NCI-H1417 treated with DMSO at 0.1 percent for 48 hours (cell line): ENCODE measurements around the gene IRF2.

Source experiments
- DNase-seq: peaks from one replicate; lab custom pipeline; 2025; lab: John Stamatoyannopoulos, UW

IRF2 gene

DNA sequence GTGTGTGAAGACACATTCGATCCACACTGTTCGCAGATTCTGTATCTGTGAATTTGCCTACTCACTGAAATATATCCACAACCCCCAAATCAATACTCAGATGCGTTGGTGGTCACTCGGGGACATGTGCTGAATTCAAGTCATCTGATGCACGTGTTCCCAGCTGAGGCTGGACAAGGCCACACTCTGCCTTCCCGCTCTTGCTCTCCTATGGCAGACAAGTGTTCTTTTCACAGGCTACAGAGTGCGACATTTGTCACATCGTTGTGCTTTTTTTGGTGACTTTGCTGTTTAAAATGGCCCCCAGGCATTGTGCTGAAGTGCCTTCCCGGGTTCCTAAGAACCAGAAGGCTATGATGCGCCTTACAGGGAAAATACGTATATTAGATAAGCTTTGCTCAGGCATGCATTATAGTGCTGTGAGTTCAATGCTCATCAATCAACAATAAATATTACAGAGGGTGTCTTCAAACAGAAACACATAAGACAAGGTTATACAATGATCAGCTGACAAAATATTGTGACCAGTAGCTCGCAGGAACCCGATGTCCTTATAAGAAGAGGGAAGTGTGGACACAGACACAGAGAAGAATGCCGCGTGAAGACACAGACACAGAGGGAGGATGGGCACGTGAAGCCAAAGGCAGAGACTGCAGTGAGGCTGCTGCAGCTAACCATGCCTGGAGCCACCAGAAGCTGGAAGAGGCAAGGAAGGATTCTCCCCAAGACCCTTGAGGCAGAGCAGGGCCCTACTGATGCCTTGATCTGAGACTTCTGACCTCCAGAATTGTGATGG is 42.0 kb downstream of the IRF2 start:
- no peak for DNase-seq

DNA sequence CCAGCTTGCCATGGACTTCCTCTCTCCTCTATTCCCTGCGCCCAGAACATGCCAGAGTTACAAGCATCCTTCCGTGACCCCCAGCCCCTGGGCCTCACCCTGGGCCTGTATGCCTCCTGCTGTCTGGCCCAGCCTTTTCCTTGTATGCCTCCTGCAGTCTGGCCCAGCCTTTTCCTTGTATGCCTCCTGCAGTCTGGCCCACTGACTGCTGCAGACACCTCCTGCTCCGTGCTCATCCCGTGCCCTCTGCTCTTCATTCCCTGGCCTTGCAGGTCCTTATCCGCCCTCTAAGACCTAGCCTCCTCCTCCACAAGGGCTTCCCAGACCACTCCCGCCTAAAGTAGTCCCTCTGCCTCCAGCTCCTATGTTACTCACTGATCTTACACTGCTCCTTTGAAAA is 44.2 kb downstream of the IRF2 start:
- DNase-seq = no peak

DNA sequence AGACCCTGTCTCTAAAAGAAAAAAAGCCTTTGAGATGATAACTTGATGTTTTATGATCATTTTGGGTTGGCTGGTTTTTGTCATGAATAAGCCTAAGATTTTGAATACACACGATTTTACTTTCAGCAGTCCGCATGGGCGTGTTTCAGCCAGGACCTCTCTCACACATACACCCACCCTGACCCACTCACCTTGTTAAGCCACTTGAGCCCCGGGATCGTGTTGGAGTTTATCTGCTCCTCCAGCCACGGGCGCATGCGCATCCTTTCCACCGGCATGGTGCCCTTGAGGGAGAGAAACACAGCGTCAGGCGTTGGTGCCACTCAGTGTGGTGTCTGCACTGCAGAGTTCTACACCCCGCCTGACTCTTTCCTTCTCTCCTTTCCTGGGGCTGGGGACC is 45.6 kb downstream of the IRF2 start:
- DNase-seq = no peak

DNA sequence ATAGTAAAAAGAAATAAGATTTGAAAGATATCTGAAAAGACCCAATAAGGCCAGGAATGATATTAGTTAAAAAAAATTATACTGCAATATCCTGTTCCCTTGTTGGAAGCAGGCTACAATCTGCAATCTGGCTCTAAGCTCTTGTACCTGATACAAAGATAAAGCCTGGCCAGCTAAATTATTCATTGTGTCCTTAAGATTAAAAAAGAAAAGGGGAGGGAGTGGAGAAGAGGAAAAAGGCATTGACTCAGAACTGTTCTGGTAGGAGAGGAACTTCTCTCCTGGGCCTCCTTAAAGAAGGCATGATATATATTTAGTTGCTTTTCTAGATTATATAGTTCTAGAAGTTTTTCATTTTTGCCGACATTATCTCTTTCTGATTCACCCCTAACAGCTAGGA is 46.7 kb downstream of the IRF2 start:
- DNase-seq = no peak

DNA sequence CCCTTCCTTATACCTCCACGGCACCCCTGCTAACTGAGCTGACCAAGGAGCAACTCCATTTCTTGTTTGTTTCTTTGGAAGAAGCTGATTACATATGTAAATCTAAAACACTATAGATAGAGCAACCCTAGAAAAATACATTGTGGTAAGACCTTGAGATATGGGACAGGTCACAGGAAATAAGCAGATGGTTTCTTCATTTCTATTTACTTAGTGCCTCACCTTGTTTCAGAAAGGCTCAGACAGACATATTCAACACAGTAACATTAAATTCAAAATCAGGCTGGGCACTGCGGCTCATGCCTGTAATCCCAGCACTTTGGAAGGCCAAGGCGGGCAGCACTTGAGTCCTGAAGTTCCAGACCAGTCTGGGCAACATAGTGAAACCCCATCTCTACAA is 47.3 kb downstream of the IRF2 start:
- DNase-seq = no peak

DNA sequence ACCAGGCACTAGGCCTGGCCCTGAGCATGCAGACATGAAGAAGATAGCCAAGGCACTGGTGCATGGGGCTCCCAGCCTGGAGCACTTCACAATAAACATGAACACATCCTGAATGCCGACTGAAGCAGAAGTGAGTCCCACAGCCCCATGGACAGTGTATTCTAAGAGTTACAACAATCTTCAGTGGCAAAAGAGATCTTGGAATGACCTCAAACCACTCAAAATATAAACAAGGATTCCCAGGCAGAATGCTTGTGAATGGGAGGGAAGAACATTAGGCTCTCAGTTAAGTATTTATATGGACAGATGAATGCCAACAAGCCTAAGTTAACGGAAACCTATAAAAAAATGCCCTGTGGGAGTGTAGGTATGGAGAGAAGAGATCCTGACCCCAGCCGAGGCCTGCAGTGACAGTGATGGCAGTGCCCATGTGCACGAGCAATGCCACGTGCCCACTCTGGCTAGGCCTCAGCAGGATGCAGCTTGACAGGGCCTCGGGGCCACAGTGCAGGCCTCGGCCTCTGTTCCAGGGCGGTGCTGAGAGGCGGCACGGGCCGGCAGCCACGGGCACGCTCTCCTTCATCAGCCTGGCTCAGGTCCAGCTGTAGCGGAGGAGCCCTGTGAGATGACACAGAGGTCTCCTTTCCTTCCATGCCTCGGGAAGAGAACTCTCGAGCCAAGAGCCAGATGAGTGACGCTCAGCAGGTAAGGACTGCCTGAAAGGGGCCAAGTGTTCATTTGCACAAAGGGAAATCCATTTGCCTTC is 49.2 kb downstream of the IRF2 start:
- no peak for DNase-seq

DNA sequence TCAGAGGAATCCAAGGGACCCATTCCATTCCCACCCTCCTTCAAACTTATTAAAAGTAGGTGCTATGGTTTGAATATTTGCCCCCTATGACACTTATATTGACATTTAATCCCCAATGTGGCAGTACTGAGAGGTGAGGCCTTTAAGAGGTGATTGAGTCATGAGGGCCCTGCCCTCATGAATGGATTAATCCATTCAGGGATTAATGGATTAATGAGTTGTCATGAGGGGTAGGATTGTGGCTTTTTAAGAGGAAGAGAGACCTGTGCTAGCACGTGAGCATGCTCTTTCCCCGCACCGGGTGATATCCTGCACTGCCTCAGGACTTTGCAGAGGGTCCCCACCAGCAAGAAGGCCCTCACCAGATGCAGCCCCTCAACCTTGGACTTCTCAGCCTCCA is 50.1 kb downstream of the IRF2 start:
- DNase-seq = no peak

DNA sequence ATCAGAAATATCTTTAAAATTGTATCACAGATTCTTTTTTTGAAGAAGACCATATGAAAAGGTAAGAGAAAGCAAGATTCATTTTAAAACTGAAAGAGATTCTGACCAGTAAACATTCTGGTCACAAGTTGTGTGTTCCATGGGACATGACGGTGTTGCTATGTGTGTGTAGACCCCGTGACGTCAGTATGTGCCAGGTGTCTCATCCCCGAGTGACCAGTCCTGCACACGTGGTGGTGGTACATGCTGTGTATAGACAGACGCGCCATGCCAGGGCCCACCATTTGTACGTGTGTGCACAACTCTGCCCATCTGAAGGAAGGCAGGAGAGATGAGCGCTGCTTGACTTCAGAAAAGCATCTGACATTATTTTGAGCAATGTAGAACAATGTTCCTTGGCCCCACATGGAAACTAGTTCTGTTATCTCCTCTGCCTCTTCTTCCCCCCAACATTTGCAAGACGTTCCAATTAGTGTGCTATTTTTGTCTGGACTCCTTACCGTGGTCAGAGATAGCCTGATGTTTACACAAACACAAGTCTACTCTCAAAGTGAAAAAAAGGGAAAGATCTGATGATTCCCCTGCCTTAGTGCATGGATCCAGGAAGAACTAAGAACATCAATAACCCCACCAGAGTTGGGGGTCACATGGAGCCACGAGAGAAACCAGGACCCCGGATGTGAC is 51.2 kb downstream of the IRF2 start:
- no peak for DNase-seq

DNA sequence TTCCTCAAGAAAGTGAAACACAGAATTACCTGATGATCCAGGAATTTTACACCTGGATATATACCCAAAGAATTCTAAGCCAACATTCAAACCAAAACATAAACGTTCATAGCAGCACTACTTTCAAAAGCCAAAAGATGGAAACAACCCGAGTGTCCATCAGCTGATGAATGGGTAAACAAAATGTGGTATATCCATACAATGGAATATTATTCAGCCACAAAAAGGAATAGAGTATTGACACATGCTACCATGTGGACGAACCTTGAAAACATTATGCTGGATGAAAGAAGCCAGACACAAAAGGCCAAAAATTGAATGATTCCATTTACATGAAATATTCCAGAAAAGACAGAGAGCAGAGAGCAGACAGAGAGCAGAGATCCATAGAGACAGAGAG is 52.0 kb downstream of the IRF2 start:
- no peak for DNase-seq

DNA sequence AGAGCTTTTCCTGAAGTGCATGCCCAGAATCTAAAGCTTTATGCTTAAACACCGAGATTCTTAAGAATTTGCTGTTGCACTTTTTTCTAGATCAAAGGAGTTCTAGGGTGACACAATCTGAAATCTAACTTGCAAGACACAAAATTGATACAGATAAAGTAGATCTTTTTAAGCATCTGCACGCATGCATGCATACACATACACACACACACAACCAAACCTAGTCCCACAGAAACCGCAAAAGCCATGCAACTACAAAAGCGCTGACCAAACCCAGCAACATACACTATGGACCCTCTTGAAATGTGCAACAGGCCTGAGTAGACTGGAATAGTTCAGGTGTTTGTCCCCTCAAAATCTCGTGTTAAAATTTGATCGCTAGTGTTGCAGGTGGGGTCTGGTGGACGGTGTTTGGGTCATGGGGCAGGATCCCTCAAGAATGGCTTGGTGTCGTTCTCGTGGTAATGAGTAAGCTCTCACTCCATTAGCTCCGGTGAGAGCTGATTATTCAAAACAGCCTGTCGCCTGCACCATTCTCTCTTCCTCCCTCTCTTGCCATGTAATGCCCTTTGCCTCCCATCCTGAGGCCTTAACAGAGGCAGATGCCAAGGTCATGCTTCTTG is 52.7 kb downstream of the IRF2 start:
- DNase-seq = no peak

DNA sequence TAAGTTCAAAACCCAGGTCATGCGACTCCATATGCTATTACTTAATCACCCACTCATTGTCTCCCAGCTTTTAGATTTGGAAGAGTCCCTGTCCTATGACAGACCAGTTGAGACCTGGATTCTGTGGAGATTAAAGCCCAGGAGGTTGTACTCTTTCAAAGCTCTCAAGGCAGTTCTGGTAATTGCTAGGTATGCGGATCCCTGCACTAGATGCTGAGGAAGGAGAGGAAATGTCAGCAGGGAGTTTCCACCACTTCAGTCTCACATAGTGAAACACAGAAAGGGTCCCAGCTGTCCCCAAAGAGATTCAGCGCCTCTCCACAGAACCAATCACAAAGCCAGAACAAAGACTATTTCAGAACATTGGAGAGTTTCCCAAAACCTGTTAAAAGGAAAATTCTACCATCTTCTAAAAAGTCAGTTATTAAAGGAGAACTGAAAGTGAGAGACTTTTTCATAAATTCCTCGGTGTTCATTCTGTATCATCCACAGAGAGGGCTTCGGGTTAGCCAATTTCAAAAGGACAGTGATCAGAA is 53.4 kb downstream of the IRF2 start:
- no peak for DNase-seq

DNA sequence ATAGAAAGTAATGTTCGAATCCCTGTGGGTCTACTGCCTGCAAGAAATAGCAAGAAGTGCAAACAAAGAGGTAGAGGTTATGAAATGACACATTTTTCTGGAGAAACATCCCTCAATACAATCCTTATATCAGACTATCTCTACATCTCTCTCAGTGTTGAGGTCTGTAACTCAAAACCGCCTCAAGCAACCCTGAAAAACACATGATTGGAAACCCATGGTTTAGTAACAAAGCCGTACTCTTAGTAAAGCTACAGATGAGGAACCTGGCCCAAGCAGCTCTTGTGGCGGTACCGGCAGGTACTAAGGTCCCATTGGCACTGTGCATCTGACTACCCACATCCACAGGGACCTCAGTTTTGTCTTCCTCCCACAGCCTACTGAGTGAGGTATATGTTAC is 53.9 kb downstream of the IRF2 start:
- no peak for DNase-seq

DNA sequence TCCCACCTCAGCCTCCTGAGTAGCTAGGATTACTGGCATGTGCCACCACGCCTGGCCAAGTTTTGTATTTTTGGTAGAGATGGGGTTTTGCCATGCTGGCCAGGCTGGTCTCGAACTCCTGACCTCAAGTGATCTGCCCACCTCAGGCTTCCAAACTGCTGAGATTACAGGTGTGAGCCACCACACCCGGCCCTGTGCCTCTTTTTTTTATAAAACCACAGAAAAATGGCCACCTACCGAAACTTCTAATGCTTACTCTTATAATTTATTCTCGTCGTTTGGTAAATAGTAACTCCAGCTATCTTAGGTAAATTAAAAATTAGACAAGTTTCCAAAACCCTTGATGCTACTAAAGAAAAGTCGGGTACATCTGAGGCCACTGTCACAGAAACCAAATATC is 54.4 kb downstream of the IRF2 start:
- no peak for DNase-seq

DNA sequence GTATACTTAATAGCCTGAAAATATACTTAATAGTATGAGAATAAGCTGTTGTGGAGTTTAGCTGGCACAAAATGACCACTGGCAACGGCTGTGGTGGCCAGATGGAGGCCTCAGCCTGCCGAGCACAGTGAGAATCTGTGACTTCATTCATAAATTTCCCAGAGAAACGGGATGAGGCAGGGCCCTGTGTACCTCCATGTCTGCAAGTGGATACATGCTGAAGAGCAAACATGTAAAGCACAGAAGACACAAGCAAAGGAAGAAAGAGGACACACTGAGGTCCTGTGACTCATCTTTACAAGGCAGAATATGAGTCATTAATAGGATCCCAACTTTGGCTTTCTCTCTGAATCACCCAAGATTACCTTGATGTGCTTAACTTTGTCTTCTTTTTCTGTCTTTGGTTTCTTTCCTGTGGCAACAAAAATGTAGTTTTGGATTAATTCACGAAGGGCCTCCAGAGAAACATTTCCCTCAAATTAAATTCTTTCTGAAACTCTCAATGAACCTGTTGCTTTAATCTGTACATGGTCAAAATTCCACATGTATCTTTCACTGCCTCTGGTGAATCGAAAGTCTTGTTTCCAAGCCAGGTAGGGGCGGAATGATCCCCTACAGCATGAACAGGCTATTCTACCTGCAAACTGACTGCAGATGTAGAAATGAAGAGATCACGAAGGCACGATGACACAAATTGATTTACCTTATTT is 56.4 kb downstream of the IRF2 start:
- DNase-seq = no peak

DNA sequence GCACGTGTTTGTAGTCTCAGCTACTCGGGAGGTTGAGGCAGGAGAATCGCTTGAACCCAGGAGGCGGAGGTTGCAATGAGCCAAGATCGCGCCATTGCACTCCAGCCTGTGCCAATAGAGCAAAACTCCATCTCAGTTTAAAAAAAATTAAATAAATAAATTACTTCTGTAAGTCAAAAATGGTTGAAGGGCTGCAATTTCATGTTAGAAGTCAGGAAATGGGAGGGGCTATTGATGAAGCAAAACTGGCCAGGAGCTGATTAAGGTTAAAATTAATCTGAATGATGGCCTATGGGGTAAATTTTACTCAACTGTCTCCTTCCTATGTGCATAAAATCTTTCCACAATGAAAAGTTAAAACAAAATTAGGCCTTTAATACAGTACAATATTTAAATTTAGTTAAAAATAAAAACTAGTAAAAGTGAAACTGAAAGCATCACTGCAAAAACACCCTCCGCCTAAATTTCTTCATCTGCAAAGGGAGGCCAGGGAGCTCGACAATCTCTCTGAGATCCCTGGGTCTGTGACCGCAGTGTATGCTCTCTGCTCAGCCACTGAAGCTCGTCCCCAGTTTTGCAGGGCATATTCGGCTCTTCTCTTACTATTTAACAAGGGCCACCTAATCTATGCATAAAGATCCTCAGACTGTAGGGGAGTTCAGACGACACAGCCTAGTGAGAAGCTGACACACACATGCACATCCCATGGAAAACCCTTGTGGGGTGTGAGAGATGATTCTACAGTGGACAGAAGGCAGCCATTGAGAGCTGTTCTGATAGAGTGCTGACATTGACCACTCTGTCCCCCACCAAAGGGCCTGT is 57.2 kb downstream of the IRF2 start:
- DNase-seq = no peak

DNA sequence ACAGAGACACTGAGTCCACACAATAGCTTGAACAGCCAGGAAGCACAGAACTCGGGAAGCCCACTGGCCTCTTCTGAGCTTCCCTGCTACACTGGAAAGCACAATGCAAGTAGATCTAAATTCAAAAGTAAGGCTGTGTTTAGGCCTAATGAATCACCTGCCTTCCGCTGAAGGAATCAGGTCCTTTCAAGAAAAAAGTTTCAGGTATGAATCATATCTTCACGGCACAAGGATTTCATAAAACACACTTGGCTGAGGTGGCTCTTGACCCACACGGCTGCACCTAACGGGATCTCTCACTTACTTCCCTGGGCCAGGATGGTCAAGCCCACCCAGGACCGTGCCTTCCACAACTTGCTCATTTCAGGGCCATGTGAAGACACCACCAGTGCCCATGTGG is 59.3 kb downstream of the IRF2 start:
- DNase-seq = no peak

DNA sequence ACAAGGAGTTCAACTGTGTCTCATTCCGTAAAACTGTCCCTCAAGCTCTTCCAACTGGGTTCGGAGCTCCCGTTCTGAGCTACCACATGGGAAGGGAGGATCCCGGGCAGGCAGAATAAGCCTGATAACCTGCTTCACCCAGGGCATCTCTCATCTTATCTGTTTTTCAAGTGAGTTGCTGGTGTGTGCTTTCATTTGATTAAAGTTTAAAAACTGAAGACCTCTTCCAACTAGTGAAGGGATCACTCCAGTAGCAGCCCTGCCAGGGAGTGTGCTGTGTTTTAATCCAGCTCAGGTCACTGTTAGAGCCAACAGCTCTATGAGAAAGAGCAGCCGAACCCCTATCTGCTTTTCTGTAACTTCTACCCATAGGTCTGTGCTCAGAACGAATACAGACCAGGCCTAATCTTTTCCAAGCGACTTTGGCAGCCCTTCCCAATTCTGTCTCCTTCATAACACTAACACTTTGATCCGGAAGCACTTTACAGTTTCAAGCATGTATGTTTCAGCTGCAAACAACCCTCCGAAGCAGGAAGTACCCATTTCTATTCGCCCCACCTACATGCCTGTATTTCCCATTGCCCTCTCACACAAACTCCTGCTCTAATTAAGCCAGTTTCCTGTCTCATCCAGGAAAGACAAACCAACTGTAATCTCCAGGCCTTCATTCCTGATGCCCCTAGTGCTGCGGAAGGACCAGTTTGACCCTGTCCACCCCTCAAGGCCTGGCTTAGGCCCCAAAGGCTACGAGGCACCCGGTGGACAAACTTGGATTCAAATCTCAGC is 60.9 kb downstream of the IRF2 start:
- no peak for DNase-seq

DNA sequence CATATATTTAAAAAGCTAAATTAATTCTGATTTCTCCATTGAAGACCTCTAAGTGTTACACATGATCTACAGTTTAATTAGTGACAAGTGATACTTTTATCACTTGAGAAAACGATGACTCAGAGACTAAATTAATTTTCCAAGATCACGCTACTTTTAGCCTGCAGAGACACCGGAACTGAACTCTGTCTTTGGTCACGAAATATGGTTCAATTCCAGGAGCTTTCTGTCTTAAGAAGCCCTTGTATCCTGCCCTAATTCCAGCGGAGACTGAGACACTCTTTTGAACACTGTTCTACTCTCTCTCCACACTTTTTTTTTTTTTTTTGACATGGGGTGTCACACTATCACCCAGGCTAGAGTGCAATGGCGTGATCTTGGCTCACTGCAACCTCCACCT is 63.6 kb downstream of the IRF2 start:
- no peak for DNase-seq

DNA sequence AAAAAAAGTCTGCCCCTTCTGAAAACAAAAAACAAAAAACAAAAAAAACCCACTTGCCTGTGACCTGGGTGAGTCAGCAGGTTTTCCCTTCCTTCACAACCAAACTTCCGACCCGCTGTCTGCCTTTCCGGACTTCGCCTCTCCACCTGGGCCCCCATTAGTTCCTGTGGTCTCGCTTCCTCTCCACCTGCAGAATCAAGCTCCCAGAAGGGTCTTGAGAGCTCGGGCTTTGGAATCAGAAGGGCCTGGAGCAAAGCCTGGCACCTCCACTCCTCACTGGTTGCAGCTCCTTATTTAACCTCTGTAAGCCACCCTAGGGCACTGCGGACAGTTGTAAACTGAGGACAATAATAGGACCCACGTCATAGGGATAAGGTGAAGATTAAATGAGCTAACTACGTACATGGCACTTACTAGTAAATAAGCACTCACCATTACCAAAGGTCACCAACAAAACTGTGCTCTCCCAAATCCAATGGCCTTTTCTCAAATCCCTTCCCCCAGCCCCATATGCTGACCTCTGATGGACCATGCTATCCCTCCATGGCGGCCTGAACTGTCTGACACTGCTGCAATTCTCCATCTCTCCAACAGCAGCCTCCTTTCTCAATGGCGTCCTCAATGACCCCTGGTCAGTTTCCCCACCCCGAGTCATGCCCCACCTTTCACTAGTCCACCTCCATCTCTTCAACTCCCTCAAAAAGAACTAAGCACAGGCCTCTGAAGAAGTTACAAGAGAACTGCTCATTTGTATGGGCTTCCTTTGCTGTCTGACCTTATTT is 64.2 kb downstream of the IRF2 start:
- DNase-seq = no peak
